ENCODE data around the gene PCDHGA8.

The PCDHGA8 gene

DNA sequence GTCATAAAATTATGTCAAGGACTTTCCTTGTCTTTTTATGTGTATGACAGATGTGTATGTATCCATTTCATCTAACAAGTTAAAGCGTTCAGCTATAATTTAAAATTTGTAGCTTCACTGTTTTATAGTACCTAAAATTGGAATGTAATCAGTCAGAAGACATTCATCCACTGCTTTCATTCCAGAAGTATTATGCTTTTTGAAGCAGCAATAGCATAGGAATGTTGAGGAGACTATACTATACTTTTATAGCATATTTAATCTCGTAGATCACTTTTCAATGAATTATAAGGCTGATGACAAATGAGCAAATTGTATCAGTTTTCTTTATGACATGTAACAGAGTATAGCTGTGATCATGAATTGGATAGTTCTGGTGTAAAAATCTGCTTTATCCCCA lies 44.8 kb downstream of the PCDHGA8 start:
- FAIRE-seq: no peak

GRCh38 chr5:141439411-141440141 lies 47.1 kb downstream of the PCDHGA8 start:
- FAIRE-seq: no peak

DNA sequence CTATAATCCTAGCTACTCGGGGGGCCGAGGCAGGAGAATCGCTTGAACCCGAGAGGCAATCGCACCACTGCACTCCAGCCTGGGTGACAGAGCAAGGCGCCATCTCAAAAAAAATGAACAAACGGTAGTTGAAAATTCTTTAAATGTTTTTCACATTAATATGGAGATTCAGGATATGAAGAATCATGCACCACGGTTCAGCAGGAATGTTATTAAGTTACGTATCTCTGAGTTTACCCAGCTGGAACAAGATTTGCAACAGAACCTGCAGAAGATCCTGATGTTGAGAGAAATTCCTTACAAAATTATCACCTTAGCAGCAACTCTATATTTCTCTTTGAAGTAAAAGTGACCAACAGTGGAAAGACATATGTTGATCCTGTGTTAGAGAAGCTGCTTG lies 47.9 kb downstream of the PCDHGA8 start:
- no peak for FAIRE-seq

GRCh38 chr5:141441571-141442170 lies 49.2 kb downstream of the PCDHGA8 start:
- FAIRE-seq: no peak
